PFSK-1 (cell line): ENCODE measurements around the gene TMEM163.

Experiments
- POLR2AphosphoS5 ChIP-seq: IDR thresholded peaks from 2 replicates; pipeline ENCODE4 v1.6.1; 2012; ENCODE audit warnings: low read depth, mild to moderate bottlenecking, control low read depth, low read length, moderate library complexity
- REST ChIP-seq, 2 experiments: IDR thresholded peaks; 2 replicates each; pipeline versions ENCODE4 v1.6.1 to v1.8.0; 2011 to 2012; ENCODE audit warnings: low read depth in 2 of 2, low read length in 2 of 2, control low read depth in 1 of 2, inconsistent platforms in 1 of 2, mild to moderate bottlenecking in 1 of 2, moderate library complexity in 1 of 2; ENCODE audit not compliant: insufficient read depth in 1 of 2

GRCh38 chr2:134406311-134406710, 312.5 kb downstream of the TMEM163 start:
- TF ChIP-seq POLR2AphosphoS5 (no peak), REST (IDR thresholded peaks at IDR 0.05; ENCODE audit: insufficient read depth in 1 of 2, low read depth in 2 of 2, low read length in 2 of 2) (no peak)
